Measurements from ENCODE around the gene FAM120A. TPM values are rescaled to one million over a fixed set of nuclear protein-coding genes. Genes with fewer than 3 reads are reported as not detected.

FAM120A gene
- total and polyA plus RNA-seq, 9 of the 15 experiments (the other 6 are each of a cell fraction or from before 2014, with no cell fraction given) = 8.7 to 71.0 (median 42.2) TPM

GRCh38 chr9:93606187-93606586 is 154.7 kb downstream of the FAM120A start:
- Histone ChIP-seq H3K4me3 (no peak overlapping the region), H3K9me3 (replicated peaks; ENCODE audit: control insufficient read depth, insufficient read depth, low read depth, low read length) (no peaks in the 10 kb centered on the region), H3K9me1 (ENCODE audit: control insufficient read depth, insufficient read depth, low read length) (no peaks in the 10 kb centered on the region), H4K20me1 (replicated peaks; ENCODE audit: control insufficient read depth, insufficient read depth, low read length) (no peaks in the 10 kb centered on the region), H3K4me1 (replicated peaks in 1 of 2; ENCODE audit: control insufficient read depth in 2 of 2, insufficient read depth in 2 of 2, low read length in 2 of 2) (no peaks in the 10 kb centered on the region), H3K79me2 (ENCODE audit: control insufficient read depth, insufficient read depth, low read length) (no peaks in the 10 kb centered on the region; the same call in 1 of the 3 replicates), H3K36me3 (ENCODE audit: control insufficient read depth, insufficient read depth, low read length) (no peaks in the 10 kb centered on the region), H3K9ac (ENCODE audit: insufficient read depth in 1 of 2, low read depth in 2 of 2, low read length in 2 of 2) (no peak overlapping the region), H3K27ac (ENCODE audit: extremely low read depth, low read depth, low read length) (no peak overlapping the region), H2AFZ (ENCODE audit: low read depth, low read length) (no peak overlapping the region), H3K27me3 (ENCODE audit: control insufficient read depth in 2 of 2, insufficient read depth in 2 of 2, low read length in 2 of 2) (no peaks in the 10 kb centered on the region), H3K4me2 (ENCODE audit: insufficient read depth, low read length) (no peak overlapping the region)
- CTCF ChIA-PET (ENCODE audit: low intra/inter-chr PET ratio) = no interaction called here
- TF ChIP-seq PHF21A (IDR thresholded peaks at IDR 0.05; ENCODE audit: borderline replicate concordance, low read depth) = no peak
- no peak for TF ChIP-seq RBM22 (IDR thresholded peaks at IDR 0.05; ENCODE audit: low read depth, low read length, poor library complexity, severe bottlenecking)
- TF ChIP-seq ZNF277 (CRISPR knock-in tag; IDR thresholded peaks at IDR 0.05; ENCODE audit: borderline replicate concordance) = no peak
- TF ChIP-seq ZZZ3 (IDR thresholded peaks at IDR 0.05) = no peak
- TF ChIP-seq ESRRB (CRISPR knock-in tag; IDR thresholded peaks at IDR 0.05; ENCODE audit: borderline replicate concordance) = no peak
- TF ChIP-seq HNRNPK (IDR thresholded peaks at IDR 0.05; ENCODE audit: low read depth, low read length, poor library complexity, severe bottlenecking) = no peak
- no peak for TF ChIP-seq ZBTB49 (CRISPR knock-in tag; IDR thresholded peaks at IDR 0.05; ENCODE audit: borderline replicate concordance)
- TF ChIP-seq EGR1 (conservative IDR thresholded peaks at IDR 0.05) = no peak
- TF ChIP-seq MYBL2 (IDR thresholded peaks at IDR 0.05; ENCODE audit: low read depth) = no peak
- no peak for TF ChIP-seq MYBL2 (CRISPR knock-in tag; IDR thresholded peaks at IDR 0.05; ENCODE audit: borderline replicate concordance)
- no peak for TF ChIP-seq GTF3C2 (IDR thresholded peaks at IDR 0.05; ENCODE audit: borderline replicate concordance, extremely low read depth, insufficient read length)
- TF ChIP-seq CHAMP1 (IDR thresholded peaks at IDR 0.05) = no peak
- TF ChIP-seq STAG1 (CRISPR knock-in tag; IDR thresholded peaks at IDR 0.05; ENCODE audit: borderline replicate concordance) = no peak
- TF ChIP-seq SP1 (CRISPR knock-in tag; IDR thresholded peaks at IDR 0.05) = no peak
- no TSS peak for BruUV-seq (replicated peaks)
- in situ Hi-C loops (cut with MboI) (no loop called here), intact Hi-C loops (cut with micrococcal nuclease) (no loop called here)
- WGBS (ENCODE audit: insufficient coverage, low coverage, missing lambda C conversion rate) = 29% methylated on average over 3 of the region's 3 CpGs
- POLR2A ChIA-PET = no interaction called here
- FAIRE-seq (no peak), ATAC-seq (no peak), DNase-seq (ENCODE audit: extremely low read depth in 1 of 4, low spot score in 3 of 4) (no peak)
